Brain microvascular endothelial cell (primary cell): ENCODE measurements around the gene C16orf82.

Source experiments
- DNase-seq: peaks from one replicate; pipeline ENCODE4 v3.0.0-alpha.2; 2020
- H3K27ac ChIP-seq: fragments of 250-450 bp; sonication (Bioruptor Pico); 2 replicates; pipeline ENCODE4 v1.5.1; 2020; ENCODE audit warnings: mild to moderate bottlenecking, moderate library complexity
- H3K27me3 ChIP-seq: fragments of 250-450 bp; sonication (Bioruptor Pico); replicated peaks from 2 replicates; pipeline ENCODE4 v1.5.1; 2020; ENCODE audit warnings: mild to moderate bottlenecking
- H3K36me3 ChIP-seq: fragments of 250-450 bp; sonication (Bioruptor Pico); replicated peaks from 2 replicates; pipeline ENCODE4 v1.5.1; 2020; ENCODE audit warnings: mild to moderate bottlenecking
- H3K4me3 ChIP-seq: 2 replicates; pipeline ENCODE4 v1.5.1; 2011; ENCODE audit warnings: low read depth, mild to moderate bottlenecking, control low read depth, low read length, moderate library complexity
- CTCF ChIP-seq: IDR thresholded peaks from 2 replicates; pipeline ENCODE4 v1.5.1; 2011; ENCODE audit warnings: low read depth, mild to moderate bottlenecking, moderate library complexity, low read length, control low read depth, inconsistent platforms; ENCODE audit errors: missing control alignments
- in situ Hi-C: cut with HindIII; loops from 2 replicates; pipeline ENCODE4 v1.10.0; 2017; ENCODE audit warnings: low sequenced_read_pairs, low pct_ligation_motif_present

The C16orf82 gene

GRCh38 chr16:27110524-27110896 is 43.8 kb downstream of the C16orf82 start:
- H3K36me3 ChIP-seq, result no peaks in the 10 kb centered on the region
- H3K4me3 ChIP-seq, result no peak overlapping the region
- in situ Hi-C loops, result no loop called here
- no peak for DNase-seq
- no peak overlapping the region for H3K27ac ChIP-seq
- no peaks in the 10 kb centered on the region for H3K27me3 ChIP-seq
- no peak for TF ChIP-seq CTCF

GRCh38 chr16:27111486-27111885 is 44.8 kb downstream of the C16orf82 start:
- DNase-seq, result no peak
- H3K27me3 ChIP-seq, result no peaks in the 10 kb centered on the region
- in situ Hi-C loops, result no loop called here
- no peaks in the 10 kb centered on the region for H3K36me3 ChIP-seq
- H3K27ac ChIP-seq, result no peak overlapping the region
- TF ChIP-seq CTCF, result no peak
- no peak overlapping the region for H3K4me3 ChIP-seq

- Histone ChIP-seq H3K27ac (no peak overlapping the region), H3K36me3 (no peaks in the 10 kb centered on the region), H3K27me3 (no peaks in the 10 kb centered on the region), H3K4me3 (no peak overlapping the region)
- in situ Hi-C loops, result no loop called here
- no peak for TF ChIP-seq CTCF
- no peak for DNase-seq
These were observed 45.5 kb downstream of the C16orf82 start for GRCh38 chr16:27112093-27112811.

GRCh38 chr16:27113341-27113841 is 46.7 kb downstream of the C16orf82 start:
- Histone ChIP-seq H3K36me3 (no peaks in the 10 kb centered on the region), H3K27ac (no peak overlapping the region), H3K27me3 (no peaks in the 10 kb centered on the region), H3K4me3 (no peak overlapping the region)
- no peak for TF ChIP-seq CTCF
- in situ Hi-C loops, result no loop called here
- DNase-seq, result no peak

GRCh38 chr16:27114006-27114405 is 47.3 kb downstream of the C16orf82 start:
- Histone ChIP-seq H3K27ac (no peak overlapping the region), H3K4me3 (no peak overlapping the region), H3K36me3 (no peaks in the 10 kb centered on the region), H3K27me3 (no peaks in the 10 kb centered on the region)
- in situ Hi-C loops, result no loop called here
- no peak for DNase-seq
- no peak for TF ChIP-seq CTCF

GRCh38 chr16:27118526-27118925 is 51.8 kb downstream of the C16orf82 start:
- in situ Hi-C loops, result no loop called here
- no peaks in the 10 kb centered on the region for H3K36me3 ChIP-seq
- no peak for DNase-seq
- TF ChIP-seq CTCF, result no peak
- no peak overlapping the region for H3K4me3 ChIP-seq
- no peak overlapping the region for H3K27ac ChIP-seq
- no peaks in the 10 kb centered on the region for H3K27me3 ChIP-seq
